ENCODE results near the gene IL17RB. TPM values are rescaled to one million over a fixed set of nuclear protein-coding genes. Genes with fewer than 3 reads are reported as not detected.

The IL17RB gene
- total and polyA plus RNA-seq, 2 of the 4 experiments (the other 2 are of a cell fraction), result under 0.01 TPM; not detected in 1

DNA sequence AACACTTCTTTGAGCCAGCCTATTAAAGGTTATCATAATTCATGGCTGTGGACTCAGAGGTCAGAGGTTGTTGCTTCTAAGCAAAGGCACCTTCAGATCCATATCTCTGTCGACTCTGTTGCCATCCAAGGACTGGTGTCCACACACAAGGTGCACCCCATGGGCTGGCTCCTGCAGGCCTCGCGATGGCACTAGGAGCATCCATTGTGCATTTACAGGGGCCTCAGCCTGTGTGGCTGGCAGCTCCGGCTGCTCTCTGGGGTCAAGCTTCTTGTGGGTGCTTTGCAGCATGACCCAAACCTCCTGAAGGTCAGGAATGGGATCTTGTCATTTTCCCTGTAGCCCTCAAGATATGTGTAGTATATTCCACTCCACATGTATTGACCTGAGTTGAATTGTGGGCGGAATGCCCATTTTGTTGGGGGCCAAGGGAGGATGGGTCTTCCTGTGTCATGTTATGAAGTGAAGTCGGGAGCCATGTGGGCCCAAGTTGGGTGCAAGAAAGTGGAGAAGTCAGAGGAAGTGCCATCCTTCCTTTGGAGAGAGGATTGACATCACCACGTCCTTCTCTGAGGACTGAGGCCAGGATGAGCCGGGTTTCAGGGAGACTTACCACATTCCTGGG lies 44.0 kb upstream of the IL17RB start:
- no peak overlapping the region for H3K4me2 ChIP-seq (ENCODE audit: low read depth, low read length)
- WGBS, 2 experiments (ENCODE audit: extremely low coverage in 2 of 2, insufficient read length in 1 of 2), result 79% methylated on average over 3 of the region's 8 CpGs; no CpG with 5 or more reads in 1 of the 2 experiments
- H3K14ac ChIP-seq (replicated peaks; ENCODE audit: low read depth, low read length), result no peak overlapping the region
- no peak overlapping the region for H3K56ac ChIP-seq (ENCODE audit: extremely low read depth, insufficient read depth, low read length)
- H3K27ac ChIP-seq (ENCODE audit: insufficient read depth, low read length), result no peak overlapping the region
- no peak for TF ChIP-seq POLR2A (IDR thresholded peaks at IDR 0.05; ENCODE audit: low read depth, low read length)
- no peak for TF ChIP-seq CTCF (conservative IDR thresholded peaks at IDR 0.05; ENCODE audit: low read depth, low read length)
- no peak for TF ChIP-seq CEBPB (IDR thresholded peaks at IDR 0.05; ENCODE audit: low read depth, low read length)
- no peak for TF ChIP-seq RCOR1 (IDR thresholded peaks at IDR 0.05; ENCODE audit: insufficient replicate concordance, low read length)
- TF ChIP-seq, protein P1, sequence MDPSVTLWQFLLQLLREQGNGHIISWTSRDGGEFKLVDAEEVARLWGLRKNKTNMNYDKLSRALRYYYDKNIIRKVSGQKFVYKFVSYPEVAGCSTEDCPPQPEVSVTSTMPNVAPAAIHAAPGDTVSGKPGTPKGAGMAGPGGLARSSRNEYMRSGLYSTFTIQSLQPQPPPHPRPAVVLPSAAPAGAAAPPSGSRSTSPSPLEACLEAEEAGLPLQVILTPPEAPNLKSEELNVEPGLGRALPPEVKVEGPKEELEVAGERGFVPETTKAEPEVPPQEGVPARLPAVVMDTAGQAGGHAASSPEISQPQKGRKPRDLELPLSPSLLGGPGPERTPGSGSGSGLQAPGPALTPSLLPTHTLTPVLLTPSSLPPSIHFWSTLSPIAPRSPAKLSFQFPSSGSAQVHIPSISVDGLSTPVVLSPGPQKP (IDR thresholded peaks at IDR 0.05; ENCODE audit: borderline replicate concordance, low read depth, low read length), result no peak
- no peak for TF ChIP-seq SMC3 (IDR thresholded peaks at IDR 0.05; ENCODE audit: low read depth, low read length)
- no peak for TF ChIP-seq RFX5 (IDR thresholded peaks at IDR 0.05; ENCODE audit: low read depth, low read length)
- TF ChIP-seq MAZ (IDR thresholded peaks at IDR 0.05; ENCODE audit: borderline replicate concordance, low read depth, low read length), result no peak
- no peak for TF ChIP-seq RAD21 (IDR thresholded peaks at IDR 0.05; ENCODE audit: low read length)
- TF ChIP-seq FOS (IDR thresholded peaks at IDR 0.05; ENCODE audit: low read depth, low read length), result no peak
- no peak for TF ChIP-seq BHLHE40 (IDR thresholded peaks at IDR 0.05; ENCODE audit: low read depth, low read length)
- no peak for TF ChIP-seq CHD1 (IDR thresholded peaks at IDR 0.05; ENCODE audit: low read depth, low read length)
- no peak for TF ChIP-seq MAFK (IDR thresholded peaks at IDR 0.05; ENCODE audit: low read depth, low read length)
- no peak for TF ChIP-seq MXI1 (IDR thresholded peaks at IDR 0.05; ENCODE audit: borderline replicate concordance, low read depth, low read length)
- no peak for TF ChIP-seq USF2 (IDR thresholded peaks at IDR 0.05; ENCODE audit: low read depth, low read length)
- no peak for TF ChIP-seq NFE2L2 (IDR thresholded peaks at IDR 0.05; ENCODE audit: low read depth, low read length)
- no peaks in the 10 kb centered on the region for H3K9me3 ChIP-seq (ENCODE audit: control insufficient read depth, insufficient read depth, low read length)
- no peaks in the 10 kb centered on the region for H3K79me1 ChIP-seq (ENCODE audit: low read depth in 1 of 2, low read length in 2 of 2)
- no peak overlapping the region for H2BK15ac ChIP-seq (ENCODE audit: low read depth, low read length)
- ChIA-PET POLR2A (ENCODE audit: unreplicated experiment) (no interaction called here), CTCF (no interaction called here)
- H3K4me1 ChIP-seq (ENCODE audit: control insufficient read depth, insufficient read depth, low read length), result peaks cover 14% of the 10 kb centered on the region
- peak overlapping the region; percentile 52 for H2AFZ ChIP-seq (replicated peaks; ENCODE audit: low read length, poor library complexity)
- no peak for DNase-seq
- no TSS peak for BruUV-seq (replicated peaks)
- peaks cover 20% of the 10 kb centered on the region for H3K9me1 ChIP-seq (ENCODE audit: insufficient read depth, low read length)
- intact Hi-C loops (cut with micrococcal nuclease), result no loop called here
- H2BK20ac ChIP-seq (ENCODE audit: low read depth, low read length), result no peak overlapping the region
- no peak for ATAC-seq (ENCODE audit: low read depth)
- no peak overlapping the region for H3K4me3 ChIP-seq (ENCODE audit: insufficient read depth, low read depth, low read length)
- H2BK120ac ChIP-seq (ENCODE audit: low read depth, low read length), result no peak overlapping the region
- H3K4ac ChIP-seq (ENCODE audit: low read depth, low read length), result no peak overlapping the region
- H4K20me1 ChIP-seq (ENCODE audit: insufficient read depth, low read length), result no peaks in the 10 kb centered on the region
- H4K8ac ChIP-seq (ENCODE audit: low read depth in 2 of 2, low read length in 2 of 2), result no peak overlapping the region
- H3K23ac ChIP-seq (ENCODE audit: low read depth, low read length), result no peak overlapping the region
- no peak overlapping the region for H3K18ac ChIP-seq (ENCODE audit: low read depth, low read length)
- H3K27me3 ChIP-seq (ENCODE audit: control insufficient read depth, insufficient read depth, low read length), result peaks cover 3% of the 10 kb centered on the region
- H3K36me3 ChIP-seq (ENCODE audit: control insufficient read depth, insufficient read depth, low read length), result no peaks in the 10 kb centered on the region
- H2BK5ac ChIP-seq (ENCODE audit: low read depth, low read length, poor library complexity, severe bottlenecking), result no peak overlapping the region
- no peak overlapping the region for H2AK5ac ChIP-seq (ENCODE audit: low read depth, low read length)
- in situ Hi-C loops (cut with MboI; ENCODE audit: low sequenced_read_pairs), result no loop called here
- no peak overlapping the region for H4K5ac ChIP-seq (ENCODE audit: low read depth, low read length)
- H3K9ac ChIP-seq (ENCODE audit: low read depth, low read length), result no peak overlapping the region
- dilution Hi-C loops (cut with HindIII; ENCODE audit: low sequenced_read_pairs, unreplicated experiment), result no loop called here
- H4K91ac ChIP-seq (ENCODE audit: insufficient read depth, low read depth, low read length), result no peak overlapping the region
- no peak overlapping the region for H2AK9ac ChIP-seq (replicated peaks; ENCODE audit: low read depth, low read length, poor library complexity)

Data from IMR-90 (cell line).